Fibroblast of villous mesenchyme (primary cell): ENCODE results near the gene PC. TPM values are rescaled to one million over a fixed set of nuclear protein-coding genes. Genes with fewer than 3 reads are reported as not detected.
A peak's percentile ranks its signal among the peaks of the same experiment; 100 is the strongest.
"Not testable (repeated sequence)": the region's sequence is repeated elsewhere in the genome, so short reads cannot be mapped to it uniquely, and the experiment has no call there.

Experiments
- DNase-seq: peaks from one replicate; pipeline ENCODE4 v3.0.0-alpha.2; 2010; ENCODE audit warnings: low read depth
- H3K4me3 ChIP-seq: 2 replicates; pipeline ENCODE4 v1.5.1; 2011; ENCODE audit warnings: low read depth, mild to moderate bottlenecking, low read length
- small RNA-seq: library from RNA; depleted of rRNA; stranded (forward); fragments of <200 nt; gene quantifications from one replicate; pipeline ENCODE3, GENCODE V24; 2012
- total RNA-seq: library from RNA; depleted of rRNA; stranded (reverse); fragments of >200 nt; gene quantifications from 2 replicates; pipeline ENCODE4 v1.2.3, GENCODE V29; 2012
- TF ChIP-seq, protein P1 (sequence below): IDR thresholded peaks from 2 replicates; pipeline ENCODE4 v1.5.1; 2012; ENCODE audit warnings: low read depth, mild to moderate bottlenecking, low read length; ENCODE audit not compliant: insufficient read depth

Gene PC
- total RNA-seq, 1 donor, result 11.7 TPM

DNA sequence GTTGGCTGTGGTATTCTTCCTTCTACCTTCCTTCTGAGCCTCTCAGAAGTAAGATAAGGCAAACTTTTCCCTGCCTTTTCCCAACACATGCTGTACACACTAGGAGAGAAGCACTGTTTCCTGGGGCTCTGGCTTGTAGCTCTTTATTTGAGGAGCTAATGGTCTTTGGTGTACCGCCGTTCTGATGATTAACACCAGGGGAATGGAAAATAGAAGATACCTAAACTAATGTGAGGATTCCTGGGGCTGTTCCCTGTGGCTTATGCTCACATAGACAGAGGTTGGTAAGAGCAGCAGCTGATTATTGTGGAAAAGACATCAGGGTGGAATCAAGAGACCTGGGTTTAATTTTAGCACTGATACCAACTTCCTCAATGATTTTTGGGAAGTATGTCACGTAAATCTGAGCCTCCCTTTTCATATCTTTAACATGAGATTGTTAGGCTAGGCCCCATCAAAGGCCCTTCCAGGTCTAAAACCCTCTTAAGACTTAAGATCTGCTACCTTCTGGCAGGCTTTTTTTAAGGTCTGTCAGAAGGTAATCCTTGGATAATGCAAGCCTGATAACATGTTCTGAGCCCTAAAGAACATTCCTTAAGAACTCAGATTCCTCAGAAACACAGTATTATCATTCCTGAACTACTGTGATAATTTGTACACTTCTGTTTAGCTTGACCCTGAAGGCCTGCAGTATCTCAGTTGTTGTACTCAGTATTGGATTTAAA, 139.8 kb downstream of the PC start:
- DNase-seq, result peak; percentile 74
- TF ChIP-seq, protein P1, sequence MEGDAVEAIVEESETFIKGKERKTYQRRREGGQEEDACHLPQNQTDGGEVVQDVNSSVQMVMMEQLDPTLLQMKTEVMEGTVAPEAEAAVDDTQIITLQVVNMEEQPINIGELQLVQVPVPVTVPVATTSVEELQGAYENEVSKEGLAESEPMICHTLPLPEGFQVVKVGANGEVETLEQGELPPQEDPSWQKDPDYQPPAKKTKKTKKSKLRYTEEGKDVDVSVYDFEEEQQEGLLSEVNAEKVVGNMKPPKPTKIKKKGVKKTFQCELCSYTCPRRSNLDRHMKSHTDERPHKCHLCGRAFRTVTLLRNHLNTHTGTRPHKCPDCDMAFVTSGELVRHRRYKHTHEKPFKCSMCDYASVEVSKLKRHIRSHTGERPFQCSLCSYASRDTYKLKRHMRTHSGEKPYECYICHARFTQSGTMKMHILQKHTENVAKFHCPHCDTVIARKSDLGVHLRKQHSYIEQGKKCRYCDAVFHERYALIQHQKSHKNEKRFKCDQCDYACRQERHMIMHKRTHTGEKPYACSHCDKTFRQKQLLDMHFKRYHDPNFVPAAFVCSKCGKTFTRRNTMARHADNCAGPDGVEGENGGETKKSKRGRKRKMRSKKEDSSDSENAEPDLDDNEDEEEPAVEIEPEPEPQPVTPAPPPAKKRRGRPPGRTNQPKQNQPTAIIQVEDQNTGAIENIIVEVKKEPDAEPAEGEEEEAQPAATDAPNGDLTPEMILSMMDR, result no peak
- no peak overlapping the region for H3K4me3 ChIP-seq

DNA sequence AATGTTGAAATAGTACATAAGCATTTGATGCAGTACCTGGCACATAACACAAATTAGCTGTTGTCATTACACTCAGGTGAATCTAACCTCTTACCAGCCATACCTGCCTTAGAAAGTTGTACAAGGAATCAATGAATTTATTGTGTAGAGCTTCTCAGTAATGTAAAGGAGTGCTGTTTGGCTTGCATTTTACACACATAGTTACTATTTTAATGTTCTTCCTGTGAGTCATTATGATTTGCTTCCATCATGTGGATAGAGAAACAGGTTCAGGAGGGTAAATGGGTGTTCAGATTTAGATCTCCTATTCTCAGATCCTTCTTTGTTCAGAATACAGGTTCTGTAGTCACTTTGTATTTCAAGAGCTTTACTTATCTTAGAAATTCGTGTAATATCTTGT, 142.5 kb downstream of the PC start:
- TF ChIP-seq, protein P1, result no peak
- DNase-seq, result no peak
- H3K4me3 ChIP-seq, result no peak overlapping the region

- no peak for DNase-seq
- no peak overlapping the region for H3K4me3 ChIP-seq
- TF ChIP-seq, protein P1, result no peak
Measured at GRCh38 chr11:66814678-66815077, 143.5 kb downstream of the PC start.

DNA sequence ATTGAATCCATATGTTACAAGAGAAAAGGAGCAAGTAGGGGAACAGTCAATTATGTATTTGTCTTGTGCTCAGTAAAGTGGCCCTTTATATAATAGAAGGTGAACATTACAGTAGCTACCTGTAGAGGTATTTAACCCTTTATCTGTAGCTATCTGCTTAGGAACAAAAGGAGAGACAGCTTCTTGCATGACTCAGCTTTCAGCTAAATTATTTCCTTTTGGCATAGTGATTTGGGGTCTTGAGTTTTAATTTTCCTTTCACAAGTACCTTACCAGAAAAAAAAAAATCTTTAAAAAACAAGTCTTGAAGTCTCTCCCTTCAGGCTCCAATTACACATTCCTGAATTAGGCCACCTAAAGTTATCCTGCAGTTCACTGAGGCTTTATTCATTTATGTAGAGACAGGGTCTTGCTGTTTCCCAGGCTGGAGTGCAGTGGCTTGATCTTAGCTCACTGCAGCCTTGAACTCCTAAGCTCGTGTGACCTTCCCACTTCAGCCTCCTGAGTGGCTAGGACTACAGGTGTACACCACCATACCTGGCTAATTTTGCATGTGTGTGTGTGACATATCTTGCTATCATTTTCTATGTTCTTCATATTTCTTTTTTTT, 147.5 kb downstream of the PC start:
- TF ChIP-seq, protein P1, result no peak
- DNase-seq, result no peak

DNA sequence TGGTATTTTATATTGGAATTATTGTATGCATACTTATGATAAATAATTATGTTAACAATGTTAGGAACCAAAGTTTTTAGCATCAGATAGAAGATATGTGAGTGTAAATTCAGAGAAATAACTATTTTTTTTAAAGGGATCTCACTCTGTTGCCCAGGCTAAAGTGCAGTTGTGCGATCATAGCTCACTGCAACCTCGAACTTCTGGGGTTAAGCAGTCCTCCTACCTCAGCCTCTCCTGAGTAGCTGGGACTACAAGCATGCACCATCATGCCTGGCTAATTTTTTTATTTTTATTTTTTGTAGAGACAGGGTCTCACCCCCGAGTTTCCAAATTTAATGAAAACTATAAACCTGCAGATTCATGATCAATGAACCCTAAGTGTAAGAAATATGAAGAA, 148.6 kb downstream of the PC start:
- DNase-seq, result no peak
- no peak overlapping the region for H3K4me3 ChIP-seq

More for the DNA sequence above, 147.5 kb downstream of the PC start:
- no peak overlapping the region for H3K4me3 ChIP-seq

DNA sequence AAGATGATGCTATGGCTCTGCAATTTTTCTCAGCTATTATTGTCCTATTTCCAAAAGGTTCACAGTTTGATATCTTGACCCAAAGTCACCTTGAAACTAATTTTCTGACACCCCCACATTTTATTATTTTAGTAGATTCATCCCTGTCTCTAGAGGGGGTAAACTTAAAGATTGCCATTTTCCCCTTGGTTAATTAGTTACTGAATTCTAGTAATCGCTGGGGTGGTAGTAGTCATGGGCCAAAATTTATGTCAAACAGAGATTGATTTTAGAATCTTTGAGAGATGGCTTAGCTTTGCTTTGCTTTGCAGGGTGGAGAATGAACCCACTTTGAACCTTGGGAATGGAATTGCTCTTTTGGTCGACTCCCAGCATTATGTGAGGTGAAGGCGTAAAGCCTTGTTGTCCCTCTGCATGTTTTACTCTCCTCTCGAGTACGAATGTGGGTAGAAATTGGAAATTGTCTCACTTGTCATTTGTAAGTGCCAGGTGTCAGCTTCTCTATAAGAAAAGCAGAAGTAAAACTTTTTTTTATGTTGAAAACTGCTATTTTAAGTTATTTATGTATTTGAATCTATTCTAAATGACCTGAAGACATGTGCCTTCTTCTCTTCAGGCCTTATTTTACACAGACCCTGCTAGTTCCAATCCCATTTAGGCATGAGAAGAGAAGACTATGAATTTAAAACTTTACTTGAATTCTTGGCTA, 157.3 kb downstream of the PC start:
- DNase-seq, result no peak
- TF ChIP-seq, protein P1, result no peak
- no peak overlapping the region for H3K4me3 ChIP-seq

More for the DNA sequence above, 148.6 kb downstream of the PC start:
- TF ChIP-seq, protein P1, result no peak

- H3K4me3 ChIP-seq, DNase-seq: not testable (repeated sequence)
Measured at GRCh38 chr11:66799815-66800214, 158.4 kb downstream of the PC start.

Small RNA genes lying within 50 kb of the gene (small RNA-seq; reads per million reads assigned to genes)
- gene MIR3163 (1.2 reads per million, percentile 24 among the genes with 10 or more reads in this experiment), gene RNU7-23P (not detected)

Other genes starting within 250 kb of the PC start
- gene SPTBN2, start 229.2 kb downstream of the PC start, total RNA-seq, result under 0.01 and 1.3 TPM in 2 replicates
- gene RCE1, start 114.9 kb downstream of the PC start, total RNA-seq, result 11.7 and 16.8 TPM in 2 replicates
- gene LRFN4, start 101.3 kb downstream of the PC start, total RNA-seq, result 9.9 and 14.5 TPM in 2 replicates
- not detected in 2 replicates for gene C11orf86, start 16.9 kb upstream of the PC start, total RNA-seq
- 0.43 and 0.64 TPM in 2 replicates for gene SYT12, start 64.8 kb upstream of the PC start, total RNA-seq
- 12.5 and 13.9 TPM in 2 replicates for gene RHOD, start 98.5 kb upstream of the PC start, total RNA-seq
- 50.5 and 52.8 TPM in 2 replicates for gene KDM2A, start 160.9 kb upstream of the PC start, total RNA-seq